HFF-Myc (cell line): Measurements from ENCODE around the gene HSF2.

Experiments
- DNase-seq: peaks from one replicate; pipeline ENCODE4 v3.0.0-alpha.2; 2011; ENCODE audit warnings: low read depth; ENCODE audit errors: extremely low read depth
- H3K4me3 ChIP-seq: replicated peaks from 2 replicates; pipeline ENCODE4 v1.5.1; 2011; ENCODE audit warnings: low read depth, mild to moderate bottlenecking, control low read depth, low read length
- TF ChIP-seq, protein P1 (sequence below): IDR thresholded peaks from 2 replicates; pipeline ENCODE4 v1.5.1; 2012; ENCODE audit warnings: mild to moderate bottlenecking, low read depth, low read length, control low read depth; ENCODE audit errors: missing control alignments

HSF2 gene, protein sequence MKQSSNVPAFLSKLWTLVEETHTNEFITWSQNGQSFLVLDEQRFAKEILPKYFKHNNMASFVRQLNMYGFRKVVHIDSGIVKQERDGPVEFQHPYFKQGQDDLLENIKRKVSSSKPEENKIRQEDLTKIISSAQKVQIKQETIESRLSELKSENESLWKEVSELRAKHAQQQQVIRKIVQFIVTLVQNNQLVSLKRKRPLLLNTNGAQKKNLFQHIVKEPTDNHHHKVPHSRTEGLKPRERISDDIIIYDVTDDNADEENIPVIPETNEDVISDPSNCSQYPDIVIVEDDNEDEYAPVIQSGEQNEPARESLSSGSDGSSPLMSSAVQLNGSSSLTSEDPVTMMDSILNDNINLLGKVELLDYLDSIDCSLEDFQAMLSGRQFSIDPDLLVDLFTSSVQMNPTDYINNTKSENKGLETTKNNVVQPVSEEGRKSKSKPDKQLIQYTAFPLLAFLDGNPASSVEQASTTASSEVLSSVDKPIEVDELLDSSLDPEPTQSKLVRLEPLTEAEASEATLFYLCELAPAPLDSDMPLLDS

DNA sequence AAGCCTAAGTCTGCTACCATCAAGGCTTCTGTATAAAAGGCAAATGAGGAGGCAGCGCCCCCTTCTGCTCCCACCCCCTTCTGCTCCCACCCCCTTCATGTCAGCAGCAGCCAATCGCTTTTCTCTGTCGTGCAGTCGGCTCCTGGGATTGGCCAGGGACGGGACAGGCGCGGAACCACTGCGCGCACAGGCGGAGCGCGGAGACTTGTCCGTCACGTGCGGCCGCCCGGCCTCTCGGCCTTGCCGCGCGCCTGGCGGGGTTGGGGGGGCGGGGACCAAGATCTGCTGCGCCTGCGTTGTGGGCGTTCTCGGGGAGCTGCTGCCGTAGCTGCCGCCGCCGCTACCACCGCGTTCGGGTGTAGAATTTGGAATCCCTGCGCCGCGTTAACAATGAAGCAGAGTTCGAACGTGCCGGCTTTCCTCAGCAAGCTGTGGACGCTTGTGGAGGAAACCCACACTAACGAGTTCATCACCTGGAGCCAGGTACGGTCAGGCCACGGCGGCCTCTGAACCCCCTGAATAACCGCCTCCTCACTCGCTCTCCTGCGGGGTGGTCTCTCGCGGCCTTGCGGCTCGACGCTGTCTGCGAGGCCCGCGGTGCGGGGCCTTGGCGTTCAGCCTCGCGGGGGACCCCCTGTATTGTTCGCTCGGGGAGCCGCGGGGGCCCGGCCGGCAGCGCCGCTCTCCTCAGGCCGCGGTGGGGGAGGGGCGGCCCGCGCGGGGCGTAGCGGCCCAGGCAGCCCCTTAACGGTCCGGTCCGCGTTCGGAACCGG is at the start of gene HSF2:
Gene HSF2 (plus strand): TSS at position 305 of the 773 bp plus-strand sequence. CDS start 86 bp downstream, at position 391.
- DNase-seq = peak; percentile 90
- TF ChIP-seq, protein P1, sequence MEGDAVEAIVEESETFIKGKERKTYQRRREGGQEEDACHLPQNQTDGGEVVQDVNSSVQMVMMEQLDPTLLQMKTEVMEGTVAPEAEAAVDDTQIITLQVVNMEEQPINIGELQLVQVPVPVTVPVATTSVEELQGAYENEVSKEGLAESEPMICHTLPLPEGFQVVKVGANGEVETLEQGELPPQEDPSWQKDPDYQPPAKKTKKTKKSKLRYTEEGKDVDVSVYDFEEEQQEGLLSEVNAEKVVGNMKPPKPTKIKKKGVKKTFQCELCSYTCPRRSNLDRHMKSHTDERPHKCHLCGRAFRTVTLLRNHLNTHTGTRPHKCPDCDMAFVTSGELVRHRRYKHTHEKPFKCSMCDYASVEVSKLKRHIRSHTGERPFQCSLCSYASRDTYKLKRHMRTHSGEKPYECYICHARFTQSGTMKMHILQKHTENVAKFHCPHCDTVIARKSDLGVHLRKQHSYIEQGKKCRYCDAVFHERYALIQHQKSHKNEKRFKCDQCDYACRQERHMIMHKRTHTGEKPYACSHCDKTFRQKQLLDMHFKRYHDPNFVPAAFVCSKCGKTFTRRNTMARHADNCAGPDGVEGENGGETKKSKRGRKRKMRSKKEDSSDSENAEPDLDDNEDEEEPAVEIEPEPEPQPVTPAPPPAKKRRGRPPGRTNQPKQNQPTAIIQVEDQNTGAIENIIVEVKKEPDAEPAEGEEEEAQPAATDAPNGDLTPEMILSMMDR = no peak
- H3K4me3 ChIP-seq = peak within 1 kb of the TSS; percentile 74

DNA sequence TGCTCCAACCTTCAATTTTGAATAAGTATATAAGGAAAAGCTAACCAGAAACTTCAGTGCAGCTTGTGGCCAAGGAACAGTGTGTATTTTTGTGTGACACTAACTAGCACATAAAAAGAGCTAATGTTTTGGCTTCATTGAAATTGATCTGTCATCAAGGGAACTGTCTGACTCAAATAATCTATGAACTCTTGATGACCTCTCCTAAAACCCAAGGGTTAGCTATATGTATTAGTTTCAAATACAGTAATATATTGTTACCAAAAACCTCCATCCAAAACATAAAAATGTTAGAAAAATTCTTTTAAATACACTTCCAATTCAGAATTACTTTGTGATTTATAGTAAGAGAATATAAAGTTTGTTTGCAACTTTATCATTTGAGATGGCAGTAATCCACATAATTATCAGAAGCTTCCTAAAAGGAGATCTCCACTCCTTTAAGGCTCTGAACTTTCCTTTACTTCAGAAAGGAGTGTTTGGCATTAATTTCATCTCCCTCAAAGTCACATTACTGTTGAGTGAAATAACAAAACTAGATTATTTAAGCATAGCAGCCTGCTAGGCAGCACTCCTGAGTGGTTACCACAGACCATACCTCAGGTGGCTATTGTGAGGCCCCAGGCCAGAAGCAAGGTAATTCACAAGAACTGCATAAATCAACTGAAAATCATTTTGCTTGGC is 46.3 kb upstream of the HSF2 start:
- H3K4me3 ChIP-seq = no peak overlapping the region
- TF ChIP-seq, protein P1 = no peak
- no peak for DNase-seq

DNA sequence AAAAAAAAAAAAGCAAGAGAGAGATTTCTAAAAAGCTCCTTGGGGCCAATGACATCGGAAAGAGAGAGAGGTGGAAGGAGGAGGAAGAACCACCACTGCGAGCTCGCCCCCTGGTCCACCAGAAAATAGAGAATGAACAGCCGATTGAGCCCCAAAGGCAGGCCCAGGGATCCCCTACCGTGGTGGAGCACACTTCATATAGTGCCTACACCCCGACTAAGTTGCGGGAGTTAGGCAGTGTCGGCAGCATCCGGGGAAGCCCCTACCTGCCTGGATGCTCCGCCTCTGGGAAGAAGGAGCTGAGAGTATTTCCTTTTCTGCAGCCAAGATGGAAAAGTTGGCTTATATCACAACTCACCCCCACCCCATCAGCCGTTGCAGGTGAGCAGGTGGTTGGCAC is 38.6 kb upstream of the HSF2 start:
- TF ChIP-seq, protein P1 = no peak
- no peak overlapping the region for H3K4me3 ChIP-seq
- no peak for DNase-seq

DNA sequence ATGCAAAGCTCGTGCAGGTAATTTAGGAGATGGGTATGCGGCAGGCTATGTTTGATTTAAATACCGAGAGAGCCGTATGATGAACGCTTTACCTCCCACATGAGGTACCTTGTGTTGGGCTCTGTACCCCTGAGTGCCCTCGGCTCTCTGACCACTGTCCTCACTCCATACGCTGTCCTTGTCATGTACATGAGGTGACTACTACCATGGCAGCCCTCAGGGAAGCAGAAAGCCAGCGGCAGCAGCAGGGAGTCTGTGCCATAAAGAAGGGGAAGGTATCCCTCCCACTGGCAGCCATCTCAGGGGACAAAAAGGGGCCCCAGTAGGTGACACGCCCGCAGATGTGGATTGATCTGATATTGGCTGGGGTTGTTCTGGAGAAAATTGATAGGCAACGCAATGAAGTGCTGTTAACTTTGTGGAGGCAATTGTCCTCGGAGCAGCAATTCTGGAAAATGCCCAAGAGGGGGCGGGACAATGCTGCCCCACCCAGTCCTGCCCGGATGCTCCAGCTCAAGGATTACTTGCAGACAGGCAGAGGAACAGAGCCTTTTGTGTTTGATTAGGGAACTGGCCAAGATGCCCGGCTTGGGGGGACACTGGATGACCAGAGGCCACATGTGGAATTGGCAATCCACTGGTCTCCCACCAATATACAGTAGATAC is 38.0 kb upstream of the HSF2 start:
- no peak for DNase-seq
- no peak overlapping the region for H3K4me3 ChIP-seq
- TF ChIP-seq, protein P1 = no peak

DNA sequence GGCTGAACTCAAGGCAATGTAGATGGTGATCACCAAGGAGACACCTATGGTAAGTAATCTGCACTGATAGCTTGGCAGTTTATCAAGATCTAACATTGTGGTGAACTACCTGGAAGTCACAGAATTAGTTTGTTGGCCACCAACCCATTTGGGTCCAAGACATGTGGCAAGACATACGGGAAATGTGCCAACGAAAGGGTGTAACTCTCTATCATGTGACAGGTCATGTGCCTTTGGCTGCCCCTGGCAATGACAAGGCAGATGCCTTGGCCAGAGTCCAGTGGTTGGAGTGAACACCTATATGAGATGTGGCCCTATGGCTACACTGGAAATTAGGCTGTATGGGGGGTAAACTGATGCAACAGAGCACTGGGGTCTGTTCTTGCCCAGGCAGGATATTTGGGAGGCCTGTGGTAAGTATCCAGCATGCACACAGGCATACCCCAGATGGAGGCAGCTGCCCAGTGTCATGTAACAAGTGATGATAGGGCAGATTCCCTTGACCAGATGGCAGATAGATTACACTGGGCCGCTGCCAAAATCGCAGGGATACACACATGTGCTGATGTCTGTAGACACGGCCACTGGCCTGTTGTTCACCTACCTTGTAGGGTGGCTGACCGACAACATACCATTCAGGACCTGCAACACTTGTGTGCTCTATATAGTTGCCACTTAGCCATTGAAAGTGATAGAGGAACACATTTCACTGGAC is 35.5 kb upstream of the HSF2 start:
- TF ChIP-seq, protein P1 = no peak
- no peak overlapping the region for H3K4me3 ChIP-seq
- no peak for DNase-seq
